Prostate gland (tissue), 2 donors: Measurements from ENCODE around the gene GALNT13. TPM values are rescaled to one million over a fixed set of nuclear protein-coding genes. Genes with fewer than 3 reads are reported as not detected.

Source experiments
- DNase-seq: peaks from one replicate; pipeline ENCODE4 v3.0.0-alpha.2; 2019; ENCODE audit warnings: low spot score
- H3K27ac ChIP-seq, 2 donors: fragments of 200-600 bp; sonication (generic); 2 replicates each; pipeline ENCODE4 v1.5.1; 2017 to 2019
- H3K27me3 ChIP-seq: fragments of 200-600 bp; sonication (generic); replicated peaks from 2 replicates; pipeline ENCODE4 v1.5.1; 2019; ENCODE audit not compliant: insufficient read depth
- H3K36me3 ChIP-seq, 2 donors: fragments of 200-600 bp; sonication (generic); 1 replicate in 1 of 2; 2 replicates in 1 of 2; pipeline versions ENCODE4 v1.5.1 to v1.8.1; 2017 to 2019
- H3K4me1 ChIP-seq: fragments of 200-600 bp; sonication (generic); replicated peaks from 2 replicates; pipeline ENCODE4 v1.5.1; 2019
- H3K4me3 ChIP-seq, 2 donors: fragments of 200-600 bp; sonication (generic); 2 replicates each; pipeline ENCODE4 v1.5.1; 2017 to 2019
- H3K9me3 ChIP-seq: fragments of 200-600 bp; sonication (generic); 2 replicates; pipeline ENCODE4 v1.5.1; 2017
- CTCF ChIP-seq, 4 experiments: fragments of 200-600 bp in 2 of 4; fragments of 450-650 bp in 2 of 4; sonication (generic) in 2 of 4; IDR thresholded peaks; 1 replicate in 3 of 4; 2 replicates in 1 of 4; pipeline ENCODE4 v1.5.1; 2016 to 2019; ENCODE audit warnings: antibody characterized with exemption in 4 of 4, mild to moderate bottlenecking in 2 of 4, moderate library complexity in 2 of 4
- POLR2A ChIP-seq: fragments of 450-650 bp; IDR thresholded peaks from one replicate; pipeline ENCODE4 v1.6.1; 2016; ENCODE audit warnings: antibody characterized with exemption, mild to moderate bottlenecking
- POLR2AphosphoS5 ChIP-seq: sonication (generic); formaldehyde crosslinking; IDR thresholded peaks from one replicate; pipeline ENCODE4 v1.6.1; 2017; ENCODE audit warnings: antibody characterized with exemption
- WGBS: methylation state at CpG from one replicate; pipeline ENCODE4 v1.1.5; 2018; 5-methylcytosine and 5-hydroxymethylcytosine counted together
- intact Hi-C: fragments of 100-400 bp; cut with DNase I; formaldehyde crosslinking; loops from one replicate; pipeline ENCODE4 v1.14.2; 2022
- total RNA-seq, 2 donors: library from RNA; depleted of rRNA; stranded (reverse); fragments of >200 nt; gene quantifications; one replicate each; pipeline ENCODE4 v1.1.0, GENCODE V29; 2016

Gene GALNT13
- total RNA-seq, 2 donors from 2014 or later = 0.87 to 1.1 TPM

- no peak for DNase-seq
- no peak overlapping the region for H3K4me3 ChIP-seq
- intact Hi-C loops = no loop called here
- no peak overlapping the region for H3K27ac ChIP-seq
- TF ChIP-seq POLR2AphosphoS5 (no peak), CTCF (IDR thresholded peaks at IDR 0.05) (no peak), POLR2A (no peak)
- H3K36me3 ChIP-seq = no peaks in the 10 kb centered on the region
- no peaks in the 10 kb centered on the region for H3K27me3 ChIP-seq
- H3K9me3 ChIP-seq = no peaks in the 10 kb centered on the region
- WGBS = 94% methylated on average over 1 of the region's 1 CpG
- no peaks in the 10 kb centered on the region for H3K4me1 ChIP-seq
Measured at GRCh38 chr2:153858250-153858649, 13.5 kb upstream of the GALNT13 start.

GRCh38 chr2:153864022-153864421 lies 7.7 kb upstream of the GALNT13 start:
- H3K9me3 ChIP-seq = no peaks in the 10 kb centered on the region
- TF ChIP-seq POLR2AphosphoS5 = no peak
- TF ChIP-seq CTCF (IDR thresholded peaks at IDR 0.05) = no peak
- no peak for TF ChIP-seq POLR2A
- 20% methylated on average over 2 of the region's 2 CpGs for WGBS
- DNase-seq = no peak
- intact Hi-C loops = no loop called here
- H3K27me3 ChIP-seq = no peaks in the 10 kb centered on the region
- no peak overlapping the region for H3K27ac ChIP-seq
- no peaks in the 10 kb centered on the region for H3K4me1 ChIP-seq
- no peaks in the 10 kb centered on the region for H3K36me3 ChIP-seq
- H3K4me3 ChIP-seq = no peak overlapping the region

GRCh38 chr2:153866595-153866994 lies 5.1 kb upstream of the GALNT13 start:
- Histone ChIP-seq H3K27ac (no peak overlapping the region), H3K4me3 (no peak overlapping the region), H3K27me3 (peaks cover 8% of the 10 kb centered on the region), H3K9me3 (no peaks in the 10 kb centered on the region), H3K36me3 (no peaks in the 10 kb centered on the region), H3K4me1 (no peaks in the 10 kb centered on the region)
- no peak for DNase-seq
- intact Hi-C loops = no loop called here
- TF ChIP-seq POLR2AphosphoS5 = no peak
- TF ChIP-seq CTCF (IDR thresholded peaks at IDR 0.05) = no peak
- TF ChIP-seq POLR2A = no peak

- Histone ChIP-seq H3K4me1 (no peaks in the 10 kb centered on the region), H3K9me3 (no peaks in the 10 kb centered on the region), H3K36me3 (no peaks in the 10 kb centered on the region), H3K4me3 (no peak overlapping the region), H3K27ac (no peak overlapping the region), H3K27me3 (peaks cover 14% of the 10 kb centered on the region)
- intact Hi-C loops = loop anchor here (10.0 kb wide), 1 partner anchor 504 kb away; no protein-coding TSS in a partner anchor
- TF ChIP-seq CTCF (IDR thresholded peaks at IDR 0.05) (no peak), POLR2A (no peak), POLR2AphosphoS5 (no peak)
- 67% methylated on average over 3 of the region's 3 CpGs for WGBS
- no peak for DNase-seq
Measured at GRCh38 chr2:153870308-153870707, 1.4 kb upstream of the GALNT13 start.

GRCh38 chr2:153872311-153873051 lies 759 bp downstream of the GALNT13 start:
- Histone ChIP-seq H3K4me1 (no peaks in the 10 kb centered on the region), H3K27me3 (peaks cover 14% of the 10 kb centered on the region), H3K36me3 (no peaks in the 10 kb centered on the region), H3K4me3 (peak overlapping the region in 1 of 2 donors; percentile 10), H3K27ac (no peak overlapping the region), H3K9me3 (no peaks in the 10 kb centered on the region)
- intact Hi-C loops = loop anchor here (10.0 kb wide), 1 partner anchor 502 kb away; no protein-coding TSS in a partner anchor
- no peak for DNase-seq
- 2% methylated on average over 49 of the region's 56 CpGs for WGBS
- TF ChIP-seq CTCF (IDR thresholded peaks at IDR 0.05) = no peak
- TF ChIP-seq POLR2A = no peak
- TF ChIP-seq POLR2AphosphoS5 = no peak
